ENCODE data around the gene HIVEP1.

HIVEP1 gene

GRCh38 chr6:12186528-12186927 is 174.4 kb downstream of the HIVEP1 start:
- no peak for DNase-seq (ENCODE audit: low read depth, low spot score)

GRCh38 chr6:12189150-12189549 is 177.0 kb downstream of the HIVEP1 start:
- no peak for DNase-seq (ENCODE audit: low read depth, low spot score)

GRCh38 chr6:12189661-12190060 is 177.5 kb downstream of the HIVEP1 start:
- DNase-seq (ENCODE audit: low read depth, low spot score): no peak

- DNase-seq (ENCODE audit: low read depth, low spot score): no peak
These were observed 178.1 kb downstream of the HIVEP1 start for GRCh38 chr6:12190252-12190651.

- no peak for DNase-seq (ENCODE audit: low read depth, low spot score)
These were observed 184.3 kb downstream of the HIVEP1 start for GRCh38 chr6:12196326-12196936.

- DNase-seq (ENCODE audit: low read depth, low spot score): no peak
These were observed 186.7 kb downstream of the HIVEP1 start for GRCh38 chr6:12198851-12199250.

GRCh38 chr6:12200015-12200564 is 188.0 kb downstream of the HIVEP1 start:
- no peak for DNase-seq (ENCODE audit: low read depth, low spot score)

GRCh38 chr6:12200761-12201160 is 188.6 kb downstream of the HIVEP1 start:
- no peak for DNase-seq (ENCODE audit: low read depth, low spot score)

GRCh38 chr6:12203001-12203400 is 190.9 kb downstream of the HIVEP1 start:
- DNase-seq (ENCODE audit: low read depth, low spot score): no peak

GRCh38 chr6:12208190-12208589 is 196.1 kb downstream of the HIVEP1 start:
- DNase-seq (ENCODE audit: low read depth, low spot score): no peak

GRCh38 chr6:12208673-12209072 is 196.6 kb downstream of the HIVEP1 start:
- DNase-seq (ENCODE audit: low read depth, low spot score): no peak

Data from brain pericyte (primary cell).